Measurements from ENCODE around the gene WRAP73.

GRCh38 chr1:3699596-3699995 is 49.7 kb upstream of the WRAP73 start:
- no peak for TF ChIP-seq CTCF (conservative IDR thresholded peaks at IDR 0.05; ENCODE audit: low read depth, low read length)
- no peak for TF ChIP-seq EZH2 (IDR thresholded peaks at IDR 0.05; ENCODE audit: borderline replicate concordance, low read depth, low read length, poor library complexity, severe bottlenecking)
